Esophagus squamous epithelium (tissue), 4 donors: ENCODE measurements around the gene CPNE5.

Source experiments
- CTCF ChIP-seq, 6 experiments: fragments of 450-650 bp in 4 of 6; fragments of 200-600 bp in 2 of 6; sonication (generic) in 2 of 6; IDR thresholded peaks; one replicate each; pipeline ENCODE4 v1.5.1; 2016 to 2019; ENCODE audit warnings: antibody characterized with exemption in 6 of 6, mild to moderate bottlenecking in 4 of 6, moderate library complexity in 4 of 6
- POLR2A ChIP-seq, 4 donors: fragments of 450-650 bp; IDR thresholded peaks; one replicate each; pipeline ENCODE4 v1.6.1; 2017; ENCODE audit warnings: antibody characterized with exemption in 4 of 4, mild to moderate bottlenecking in 4 of 4, moderate library complexity in 3 of 4

DNA sequence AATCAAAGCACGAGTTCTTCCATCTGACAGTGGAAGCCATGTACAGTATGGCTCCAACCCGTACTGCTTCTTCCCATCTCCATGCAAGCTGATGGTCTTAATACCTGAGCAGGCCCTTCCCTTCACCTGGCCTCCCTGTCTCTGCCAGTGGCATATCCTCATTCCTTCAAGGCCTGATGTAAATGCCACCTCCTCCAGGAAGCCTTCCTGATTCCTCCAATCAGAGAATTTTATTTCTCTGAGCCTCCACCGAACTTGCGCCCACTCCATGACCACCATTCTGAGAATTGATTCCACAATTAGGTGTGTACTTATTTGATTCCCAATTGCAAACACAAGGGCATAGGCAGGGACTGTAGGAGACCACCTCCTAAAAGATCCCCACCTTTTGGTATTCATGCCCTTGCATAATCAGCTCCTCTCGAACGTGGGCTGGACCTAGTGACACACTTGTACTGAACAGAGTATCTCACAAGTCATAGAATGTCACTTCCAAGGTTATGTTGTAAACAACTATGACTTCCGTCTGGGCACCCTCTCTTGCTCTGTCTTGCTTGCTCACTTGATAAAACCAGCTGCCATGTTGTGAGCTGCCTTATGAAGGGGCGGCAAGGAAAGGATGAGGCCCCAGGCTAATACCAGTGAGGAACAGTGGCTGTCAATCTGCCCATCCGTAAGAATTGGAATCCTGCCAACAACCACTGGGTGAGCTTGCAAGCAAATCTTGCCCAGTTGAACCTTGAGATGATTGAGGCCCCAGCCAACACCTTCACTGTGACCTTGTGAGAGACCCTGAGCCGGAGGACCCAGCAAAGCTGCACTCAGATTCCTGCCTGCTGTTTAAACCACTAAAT, 38.8 kb downstream of the CPNE5 start:
- TF ChIP-seq POLR2A (IDR thresholded peaks at IDR 0.05), result no peak
- TF ChIP-seq CTCF (IDR thresholded peaks at IDR 0.05), result no peak
